ENCODE measurements around the gene MIX23. TPM values are rescaled to one million over a fixed set of nuclear protein-coding genes. Genes with fewer than 3 reads are reported as not detected.

The MIX23 gene
- total RNA-seq, 1 donor from 2014 or later: 20.2 TPM

GRCh38 chr3:122310361-122310760, 72.7 kb downstream of the MIX23 start:
- peaks cover 2% of the 10 kb centered on the region for H3K9me3 Mint-ChIP-seq (ENCODE audit: unreplicated experiment)
- no peak overlapping the region for H3K27ac Mint-ChIP-seq (ENCODE audit: unreplicated experiment)
- H3K27me3 Mint-ChIP-seq (ENCODE audit: unreplicated experiment): no peaks in the 10 kb centered on the region
- H3K4me3 Mint-ChIP-seq (ENCODE audit: unreplicated experiment): no peak overlapping the region
- no peak for DNase-seq
- H3K36me3 Mint-ChIP-seq (ENCODE audit: unreplicated experiment): no peaks in the 10 kb centered on the region
- no peaks in the 10 kb centered on the region for H3K4me1 Mint-ChIP-seq (ENCODE audit: low read depth, unreplicated experiment)
- no peak for TF ChIP-seq CTCF (IDR thresholded peaks at IDR 0.05; ENCODE audit: partially characterized antibody, unreplicated experiment)

Other genes with a start within 250 kb of the MIX23 start
- gene CASR, start 199.6 kb downstream of the MIX23 start, total RNA-seq (ENCODE audit: unreplicated experiment): not detected
- not detected for gene CSTA, start 58.0 kb downstream of the MIX23 start, total RNA-seq (ENCODE audit: unreplicated experiment)
- gene FAM162A, start 951 bp upstream of the MIX23 start, total RNA-seq (ENCODE audit: unreplicated experiment): 12.7 TPM
- gene WDR5B, start 32.8 kb upstream of the MIX23 start, total RNA-seq (ENCODE audit: unreplicated experiment): 3.4 TPM
- gene KPNA1, start 131.7 kb upstream of the MIX23 start, total RNA-seq (ENCODE audit: unreplicated experiment): 86.1 TPM
- gene PARP9, start 181.1 kb upstream of the MIX23 start, total RNA-seq (ENCODE audit: unreplicated experiment): 0.27 TPM
- gene DTX3L, start 181.1 kb upstream of the MIX23 start, total RNA-seq (ENCODE audit: unreplicated experiment): 0.20 TPM
- 0.29 TPM for gene PARP15, start 194.4 kb upstream of the MIX23 start, total RNA-seq (ENCODE audit: unreplicated experiment)

All from glutamatergic neuron (in vitro differentiated cells).